Upper lobe of left lung (tissue), 6 donors: Measurements from ENCODE around the gene NPY1R. TPM values are rescaled to one million over a fixed set of nuclear protein-coding genes. Genes with fewer than 3 reads are reported as not detected.
A peak's percentile ranks its signal among the peaks of the same experiment; 100 is the strongest.

ENCODE experiments used
- ATAC-seq, 2 donors: fragments of 200-7000 bp; cut with Tn5 transposase; one replicate each; pipeline ENCODE4 v1.9.1; 2022; ENCODE audit warnings: mild to moderate bottlenecking in 2 of 2, moderate library complexity in 2 of 2; ENCODE audit not compliant: low FRiP score in 2 of 2
- DNase-seq, 2 donors: peaks; one replicate each; pipeline ENCODE4 v3.0.0-alpha.2; 2019 to 2020
- H3K27ac ChIP-seq, 4 donors: fragments of 200-600 bp; sonication (generic); one replicate each; pipeline ENCODE4 v1.5.1; 2016 to 2019
- H3K27me3 ChIP-seq, 4 donors: fragments of 200-600 bp; sonication (generic); one replicate each; pipeline ENCODE4 v1.5.1; 2017 to 2019
- H3K36me3 ChIP-seq, 4 donors: fragments of 200-600 bp; sonication (generic); one replicate each; pipeline ENCODE4 v1.5.1; 2016 to 2019
- H3K4me1 ChIP-seq, 4 donors: fragments of 200-600 bp; sonication (generic); one replicate each; pipeline ENCODE4 v1.5.1; 2018 to 2019
- H3K4me3 ChIP-seq, 4 donors: fragments of 200-600 bp; sonication (generic); one replicate each; pipeline ENCODE4 v1.5.1; 2017 to 2019; ENCODE audit warnings: mild to moderate bottlenecking in 2 of 4, moderate library complexity in 1 of 4
- H3K9me3 ChIP-seq, 4 donors: fragments of 200-600 bp; sonication (generic); one replicate each; pipeline ENCODE4 v1.5.1; 2018 to 2019
- CTCF ChIP-seq, 6 experiments: fragments of 450-650 bp in 4 of 6; fragments of 200-600 bp in 2 of 6; sonication (generic) in 2 of 6; IDR thresholded peaks; one replicate each; pipeline ENCODE4 v1.5.1; 2016 to 2019; ENCODE audit warnings: antibody characterized with exemption in 6 of 6
- EP300 ChIP-seq, 4 donors: sonication (generic); formaldehyde crosslinking; IDR thresholded peaks; one replicate each; pipeline ENCODE4 v1.5.1; 2017; ENCODE audit warnings: antibody characterized with exemption in 4 of 4, control low read depth in 2 of 4
- POLR2A ChIP-seq, 4 donors: fragments of 450-650 bp; IDR thresholded peaks; one replicate each; pipeline ENCODE4 v1.5.1; 2016 to 2017; ENCODE audit warnings: antibody characterized with exemption in 4 of 4, mild to moderate bottlenecking in 2 of 4
- POLR2AphosphoS5 ChIP-seq, 2 donors: sonication (generic); formaldehyde crosslinking; IDR thresholded peaks; one replicate each; pipeline ENCODE4 v1.5.1; 2017; ENCODE audit warnings: antibody characterized with exemption in 2 of 2
- WGBS, 2 donors: methylation state at CpG; one replicate each; pipeline ENCODE4 v1.1.5; 2017 to 2018; 5-methylcytosine and 5-hydroxymethylcytosine counted together
- total RNA-seq, 6 donors: library from RNA; depleted of rRNA in 4 of 6; stranded (reverse); fragments of >200 nt in 4 of 6; gene quantifications; one replicate each; pipeline versions ENCODE4 v1.1.0 to v1.2.1, GENCODE V29; 2016 to 2021
- donor health status: DM: no; HTN: no; CAD: no; lungs with moderate emphysema.
- donor health status: DM: no; HTN: yes; CAD: no; lungs with severe emphysema.

The NPY1R gene
- total RNA-seq = 1 to 10 TPM in 3 of 6 donors, under 1 TPM in 2, not detected in 1; 0.44 to 3.2 (median 2.2) TPM

DNA sequence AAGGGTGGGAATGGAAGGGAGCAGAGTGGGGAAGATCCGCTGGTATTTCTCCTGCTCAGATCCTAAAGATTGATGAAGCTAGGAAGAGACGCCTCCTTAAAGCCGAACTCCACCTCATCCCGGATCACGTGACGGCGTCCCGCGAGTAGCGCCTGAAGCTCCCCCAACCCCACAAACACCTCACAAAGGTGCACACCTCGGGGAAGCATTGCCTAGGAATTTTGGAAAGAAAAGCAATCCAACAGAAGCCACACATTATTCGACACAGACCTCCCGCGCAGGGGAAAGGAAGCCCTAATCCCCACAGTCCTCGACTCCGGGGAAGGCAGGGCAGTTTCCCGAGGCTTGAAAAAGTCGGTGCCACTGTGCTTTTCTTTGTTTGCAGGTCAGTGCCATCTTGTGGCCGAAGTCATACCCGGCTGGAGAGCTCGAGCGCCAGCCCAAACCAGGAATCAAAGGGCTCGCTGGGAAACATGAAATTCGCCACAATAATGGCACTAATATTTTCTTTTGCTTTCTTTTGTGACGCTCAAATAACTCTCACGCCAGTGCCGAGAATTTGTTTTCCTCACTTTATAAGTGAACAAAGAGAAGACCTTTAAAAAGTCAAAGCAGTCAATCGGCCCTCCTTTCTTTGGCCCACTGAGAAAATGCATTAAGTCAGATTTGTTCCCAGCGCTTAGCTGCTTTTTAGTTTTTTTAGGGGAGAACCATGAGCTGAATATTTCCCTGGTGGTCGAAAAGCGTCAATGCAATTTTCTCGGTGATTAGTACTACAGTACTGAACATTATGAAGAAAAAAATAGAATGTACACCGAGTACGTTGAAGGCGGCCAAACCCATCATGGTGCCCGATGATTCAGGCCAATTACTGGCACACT lies at the start of gene NPY1R:
Gene NPY1R (minus strand): TSS at position 71 of the 881 bp plus-strand sequence. CDS start 6,042 bp downstream, outside the sequence.
- ATAC-seq = peak; percentile 90 to 91
- no peak within 1 kb of the TSS for H3K27ac ChIP-seq
- peaks cover 0 to 4% (median 2%) of the 10 kb centered on the region in 4 donors for H3K27me3 ChIP-seq
- 13 to 15% methylated on average over 29 to 35 of the region's 36 CpGs for WGBS, 2 donors
- peak; percentile 36 to 76 (median 59) for TF ChIP-seq CTCF (IDR thresholded peaks at IDR 0.05)
- no peak for TF ChIP-seq POLR2A (IDR thresholded peaks at IDR 0.05)
- H3K36me3 ChIP-seq = no peaks in the 10 kb centered on the region
- no peaks in the 10 kb centered on the region for H3K9me3 ChIP-seq
- H3K4me1 ChIP-seq = peaks cover 0 to 22% (median 11%) of the 10 kb centered on the region in 4 donors
- peak; percentile 40 to 78 for DNase-seq
- H3K4me3 ChIP-seq = peak within 1 kb of the TSS; percentile 48 to 60 (median 56)

DNA sequence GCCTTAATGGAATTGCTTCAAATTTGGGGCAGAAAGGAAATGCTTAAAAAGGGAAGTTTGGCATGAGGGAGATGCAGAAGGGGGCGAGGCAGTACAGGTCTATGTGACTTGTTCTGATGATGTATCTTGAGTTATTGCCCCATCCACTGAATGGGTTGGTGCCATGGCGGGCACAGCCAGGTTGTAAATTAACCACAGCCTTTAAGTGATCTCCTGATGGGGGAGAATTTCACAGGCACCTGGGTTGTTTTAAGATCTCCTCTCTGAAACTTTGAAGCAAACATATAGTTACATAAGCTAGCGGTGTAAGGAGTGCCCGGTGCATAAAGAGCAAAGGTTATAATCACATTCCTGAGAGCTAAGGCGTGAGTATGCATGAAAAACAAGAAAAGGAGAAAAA lies 48.3 kb upstream of the NPY1R start:
- Histone ChIP-seq H3K4me1 (no peaks in the 10 kb centered on the region), H3K36me3 (no peaks in the 10 kb centered on the region), H3K27me3 (no peaks in the 10 kb centered on the region), H3K9me3 (no peaks in the 10 kb centered on the region), H3K27ac (no peak overlapping the region), H3K4me3 (no peak overlapping the region)
- peak in 1 of 2 donors; percentile 17 for ATAC-seq
- TF ChIP-seq POLR2A (IDR thresholded peaks at IDR 0.05) (no peak), CTCF (IDR thresholded peaks at IDR 0.05) (no peak), EP300 (IDR thresholded peaks at IDR 0.05) (no peak), POLR2AphosphoS5 (IDR thresholded peaks at IDR 0.05) (no peak)
- 64 to 73% methylated on average over 5 of the region's 5 CpGs for WGBS, 2 donors
- no peak for DNase-seq

GRCh38 chr4:163378661-163379060 lies 46.3 kb upstream of the NPY1R start:
- Histone ChIP-seq H3K36me3 (no peaks in the 10 kb centered on the region), H3K27me3 (no peaks in the 10 kb centered on the region), H3K27ac (no peak overlapping the region), H3K4me1 (no peaks in the 10 kb centered on the region), H3K4me3 (no peak overlapping the region), H3K9me3 (no peaks in the 10 kb centered on the region)
- ATAC-seq (no peak), DNase-seq (no peak)
- TF ChIP-seq POLR2AphosphoS5 (IDR thresholded peaks at IDR 0.05) (no peak), EP300 (IDR thresholded peaks at IDR 0.05) (no peak), POLR2A (IDR thresholded peaks at IDR 0.05) (no peak), CTCF (IDR thresholded peaks at IDR 0.05) (no peak)

DNA sequence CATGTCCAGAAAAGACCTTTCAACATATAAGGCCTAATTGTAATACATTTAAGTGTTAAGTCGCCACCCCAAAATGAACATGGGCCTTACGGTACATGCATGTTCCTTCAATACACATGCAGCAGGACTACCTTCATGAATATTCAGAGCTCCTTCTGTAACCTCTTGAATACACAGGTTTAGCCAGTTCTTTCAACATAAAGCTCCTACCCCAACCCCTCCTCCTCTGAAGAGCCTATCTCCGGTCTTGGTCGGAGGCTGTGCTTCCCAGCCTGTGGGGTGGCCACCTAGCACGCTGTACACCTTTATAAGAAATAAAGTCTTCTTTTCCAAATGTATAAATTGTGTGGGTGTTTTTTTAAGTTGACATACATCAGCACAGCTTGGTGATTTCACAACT lies 39.6 kb upstream of the NPY1R start:
- Histone ChIP-seq H3K9me3 (no peaks in the 10 kb centered on the region), H3K36me3 (no peaks in the 10 kb centered on the region), H3K27ac (no peak overlapping the region), H3K4me1 (no peaks in the 10 kb centered on the region), H3K4me3 (no peak overlapping the region), H3K27me3 (no peaks in the 10 kb centered on the region)
- DNase-seq = peak; percentile 4 to 22
- no peak for ATAC-seq
- TF ChIP-seq CTCF (IDR thresholded peaks at IDR 0.05) (no peak), POLR2A (IDR thresholded peaks at IDR 0.05) (no peak), EP300 (IDR thresholded peaks at IDR 0.05) (no peak), POLR2AphosphoS5 (IDR thresholded peaks at IDR 0.05) (no peak)
- WGBS, 2 donors = 73 to 86% methylated on average over 5 of the region's 5 CpGs
